ENCODE results near the gene CSPG4.
"Not testable (repeated sequence)": the region's sequence is repeated elsewhere in the genome, so short reads cannot be mapped to it uniquely, and the experiment has no call there.

CSPG4 gene

GRCh38 chr15:75647370-75648155 lies 65.1 kb downstream of the CSPG4 start, which contains the start of gene SNX33:
Gene SNX33 (plus strand): TSS chr15:75647912. CDS start chr15:75649103, 1,191 bp downstream.
- peak; percentile 85 for DNase-seq

GRCh38 chr15:75646944-75647364 lies 65.7 kb downstream of the CSPG4 start:
- DNase-seq, result no peak

GRCh38 chr15:75646112-75646943 lies 66.3 kb downstream of the CSPG4 start:
- no peak for DNase-seq

- no peak for DNase-seq
Measured at GRCh38 chr15:75644376-75644775, 68.3 kb downstream of the CSPG4 start.

- no peak for DNase-seq
Measured at GRCh38 chr15:75641603-75642002, 71.0 kb downstream of the CSPG4 start.

GRCh38 chr15:75641179-75641503 lies 71.5 kb downstream of the CSPG4 start:
- no peak for DNase-seq

- peak; percentile 60 for DNase-seq
Measured at GRCh38 chr15:75640483-75641178, 72.0 kb downstream of the CSPG4 start.

- DNase-seq, result peak; percentile 97
Measured at GRCh38 chr15:75639709-75640482, 72.8 kb downstream of the CSPG4 start, which contains the start of gene IMP3. Gene IMP3 (minus strand): TSS chr15:75640224. CDS start chr15:75640168, 56 bp downstream.

GRCh38 chr15:75639191-75639708 lies 73.4 kb downstream of the CSPG4 start:
- DNase-seq, result no peak

GRCh38 chr15:75637245-75638009 lies 75.2 kb downstream of the CSPG4 start:
- DNase-seq, result no peak

- DNase-seq, result no peak
Measured at GRCh38 chr15:75636026-75636425, 76.6 kb downstream of the CSPG4 start.

- DNase-seq, result not testable (repeated sequence)
Measured at GRCh38 chr15:75633922-75634321, 78.7 kb downstream of the CSPG4 start.

GRCh38 chr15:75631935-75632334 lies 80.7 kb downstream of the CSPG4 start:
- no peak for DNase-seq

- DNase-seq, result peak; percentile 94
Measured at GRCh38 chr15:75625542-75626347, 86.9 kb downstream of the CSPG4 start, which contains the start of gene SNUPN. Gene SNUPN (minus strand): TSS chr15:75625725. CDS start chr15:75621051, 4,674 bp downstream.
